ENCODE measurements around the gene AATK. TPM values are rescaled to one million over a fixed set of nuclear protein-coding genes. Genes with fewer than 3 reads are reported as not detected.

The AATK gene
- total and polyA plus RNA-seq, 9 of the 15 experiments (the other 6 are each of a cell fraction or from before 2014, with no cell fraction given) = 0.11 to 0.55 (median 0.38) TPM; not detected in 5

DNA sequence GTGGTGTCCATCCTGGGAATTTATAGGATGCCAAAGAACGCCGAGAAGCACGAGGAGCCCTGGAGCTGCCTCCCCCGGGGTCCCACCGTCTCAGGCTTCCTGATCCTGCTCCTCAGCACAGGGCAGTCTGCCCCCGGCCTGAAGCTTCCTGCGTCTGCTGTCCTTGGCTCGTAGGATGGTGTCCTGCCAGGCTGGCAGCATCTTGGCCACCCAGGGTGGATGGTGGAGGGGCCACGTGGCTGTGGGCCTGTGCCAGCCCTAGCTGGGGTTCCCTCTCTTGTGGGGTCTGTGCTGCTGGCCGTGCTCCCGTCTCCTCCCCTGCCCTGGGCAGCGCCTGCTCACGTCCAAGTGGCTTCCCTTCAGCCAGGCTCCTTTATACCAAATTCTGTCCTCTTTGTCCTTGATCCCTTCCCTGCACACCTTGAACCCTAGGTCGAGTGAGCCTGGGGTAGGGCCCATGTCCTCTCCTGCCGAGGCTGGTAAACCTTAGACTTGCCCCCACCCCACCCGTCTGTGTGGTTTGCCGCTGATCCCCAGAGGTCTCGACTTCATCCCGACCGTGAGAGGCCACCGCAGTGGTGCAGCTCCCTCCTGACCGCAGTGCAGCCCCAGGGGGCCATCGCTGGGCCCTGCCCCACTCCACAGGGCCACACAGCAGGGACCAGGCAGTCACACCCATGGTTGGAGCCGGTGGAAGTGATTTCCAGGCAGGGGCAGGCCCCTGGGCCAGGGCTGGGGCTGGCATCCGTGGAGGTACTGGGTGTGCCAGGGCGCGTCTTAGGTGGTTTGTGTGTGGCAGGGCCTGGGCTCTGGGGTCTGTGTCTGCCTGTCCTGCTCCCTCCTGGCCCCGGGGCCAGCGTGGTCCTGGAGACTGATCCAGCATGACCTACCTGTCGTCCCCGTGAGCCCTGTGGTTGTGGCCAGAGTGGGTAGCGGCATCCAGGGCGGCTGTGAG is 84.5 kb downstream of the AATK start (continued):
- TF ChIP-seq, protein P1, sequence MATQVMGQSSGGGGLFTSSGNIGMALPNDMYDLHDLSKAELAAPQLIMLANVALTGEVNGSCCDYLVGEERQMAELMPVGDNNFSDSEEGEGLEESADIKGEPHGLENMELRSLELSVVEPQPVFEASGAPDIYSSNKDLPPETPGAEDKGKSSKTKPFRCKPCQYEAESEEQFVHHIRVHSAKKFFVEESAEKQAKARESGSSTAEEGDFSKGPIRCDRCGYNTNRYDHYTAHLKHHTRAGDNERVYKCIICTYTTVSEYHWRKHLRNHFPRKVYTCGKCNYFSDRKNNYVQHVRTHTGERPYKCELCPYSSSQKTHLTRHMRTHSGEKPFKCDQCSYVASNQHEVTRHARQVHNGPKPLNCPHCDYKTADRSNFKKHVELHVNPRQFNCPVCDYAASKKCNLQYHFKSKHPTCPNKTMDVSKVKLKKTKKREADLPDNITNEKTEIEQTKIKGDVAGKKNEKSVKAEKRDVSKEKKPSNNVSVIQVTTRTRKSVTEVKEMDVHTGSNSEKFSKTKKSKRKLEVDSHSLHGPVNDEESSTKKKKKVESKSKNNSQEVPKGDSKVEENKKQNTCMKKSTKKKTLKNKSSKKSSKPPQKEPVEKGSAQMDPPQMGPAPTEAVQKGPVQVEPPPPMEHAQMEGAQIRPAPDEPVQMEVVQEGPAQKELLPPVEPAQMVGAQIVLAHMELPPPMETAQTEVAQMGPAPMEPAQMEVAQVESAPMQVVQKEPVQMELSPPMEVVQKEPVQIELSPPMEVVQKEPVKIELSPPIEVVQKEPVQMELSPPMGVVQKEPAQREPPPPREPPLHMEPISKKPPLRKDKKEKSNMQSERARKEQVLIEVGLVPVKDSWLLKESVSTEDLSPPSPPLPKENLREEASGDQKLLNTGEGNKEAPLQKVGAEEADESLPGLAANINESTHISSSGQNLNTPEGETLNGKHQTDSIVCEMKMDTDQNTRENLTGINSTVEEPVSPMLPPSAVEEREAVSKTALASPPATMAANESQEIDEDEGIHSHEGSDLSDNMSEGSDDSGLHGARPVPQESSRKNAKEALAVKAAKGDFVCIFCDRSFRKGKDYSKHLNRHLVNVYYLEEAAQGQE (IDR thresholded peaks at IDR 0.05; ENCODE audit: borderline replicate concordance) = no peak
- TF ChIP-seq, protein P1 (CRISPR knock-in tag; IDR thresholded peaks at IDR 0.05; ENCODE audit: low read depth) = no peak
- no peak for TF ChIP-seq SMARCA5 (IDR thresholded peaks at IDR 0.05)
- no peak for TF ChIP-seq CHD1 (IDR thresholded peaks at IDR 0.05; ENCODE audit: low read length)
- TF ChIP-seq RBBP5 (IDR thresholded peaks at IDR 0.05; ENCODE audit: borderline replicate concordance, insufficient read depth, low read length, poor library complexity, severe bottlenecking) = no peak
- TF ChIP-seq, protein P2, sequence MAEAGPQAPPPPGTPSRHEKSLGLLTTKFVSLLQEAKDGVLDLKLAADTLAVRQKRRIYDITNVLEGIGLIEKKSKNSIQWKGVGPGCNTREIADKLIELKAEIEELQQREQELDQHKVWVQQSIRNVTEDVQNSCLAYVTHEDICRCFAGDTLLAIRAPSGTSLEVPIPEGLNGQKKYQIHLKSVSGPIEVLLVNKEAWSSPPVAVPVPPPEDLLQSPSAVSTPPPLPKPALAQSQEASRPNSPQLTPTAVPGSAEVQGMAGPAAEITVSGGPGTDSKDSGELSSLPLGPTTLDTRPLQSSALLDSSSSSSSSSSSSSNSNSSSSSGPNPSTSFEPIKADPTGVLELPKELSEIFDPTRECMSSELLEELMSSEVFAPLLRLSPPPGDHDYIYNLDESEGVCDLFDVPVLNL (CRISPR knock-in tag; IDR thresholded peaks at IDR 0.05; ENCODE audit: low read depth) = no peak
- no peak for TF ChIP-seq HDGF (IDR thresholded peaks at IDR 0.05)
